Prostate gland (tissue), 2 donors: ENCODE measurements around the gene PRPF38A.

Source experiments
- CTCF ChIP-seq, 4 experiments: fragments of 200-600 bp in 2 of 4; fragments of 450-650 bp in 2 of 4; sonication (generic) in 2 of 4; IDR thresholded peaks; 1 replicate in 3 of 4; 2 replicates in 1 of 4; pipeline ENCODE4 v1.5.1; 2016 to 2019; ENCODE audit warnings: antibody characterized with exemption in 4 of 4, mild to moderate bottlenecking in 2 of 4, moderate library complexity in 2 of 4
- POLR2A ChIP-seq: fragments of 450-650 bp; IDR thresholded peaks from one replicate; pipeline ENCODE4 v1.6.1; 2016; ENCODE audit warnings: antibody characterized with exemption, mild to moderate bottlenecking
- POLR2AphosphoS5 ChIP-seq: sonication (generic); formaldehyde crosslinking; IDR thresholded peaks from one replicate; pipeline ENCODE4 v1.6.1; 2017; ENCODE audit warnings: antibody characterized with exemption

GRCh38 chr1:52416811-52417210 lies 12.4 kb downstream of the PRPF38A start:
- TF ChIP-seq CTCF (IDR thresholded peaks at IDR 0.05) (no peak), POLR2A (no peak), POLR2AphosphoS5 (no peak)
